Measurements from ENCODE around the gene MC3R. TPM values are rescaled to one million over a fixed set of nuclear protein-coding genes. Genes with fewer than 3 reads are reported as not detected.

Gene MC3R
- total and polyA plus RNA-seq, 2 of the 4 experiments (the other 2 are of a cell fraction): not detected

DNA sequence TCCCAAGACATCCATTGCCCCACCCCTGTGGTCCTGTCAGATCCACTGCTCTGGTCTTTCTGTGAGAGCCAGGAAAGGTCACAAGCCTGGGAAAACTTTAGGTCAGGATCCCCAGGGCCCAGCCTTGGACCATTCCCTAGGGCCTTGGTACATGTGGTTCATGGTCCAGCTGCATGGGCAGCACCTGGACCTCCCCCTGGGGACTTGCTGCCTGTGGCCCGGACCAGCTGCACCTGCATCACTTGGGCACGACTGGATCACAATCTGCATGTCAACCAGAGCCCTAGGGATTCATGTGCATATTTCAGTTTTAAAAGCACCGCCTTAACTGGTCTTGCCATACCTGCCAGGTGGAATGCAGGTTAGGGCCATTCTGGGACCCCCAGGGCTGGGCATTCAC lies 44.3 kb upstream of the MC3R start:
- H3K4me3 ChIP-seq (ENCODE audit: insufficient read depth, low read depth, low read length): no peak overlapping the region
- no peak overlapping the region for H3K4me2 ChIP-seq (ENCODE audit: low read depth, low read length)
- H4K8ac ChIP-seq (ENCODE audit: low read depth in 2 of 2, low read length in 2 of 2): no peak overlapping the region
- no peak overlapping the region for H3K4ac ChIP-seq (ENCODE audit: low read depth, low read length)
- H3K56ac ChIP-seq (ENCODE audit: extremely low read depth, insufficient read depth, low read length): no peak overlapping the region
- no peak overlapping the region for H2BK15ac ChIP-seq (ENCODE audit: low read depth, low read length)
- no peak overlapping the region for H2AK5ac ChIP-seq (ENCODE audit: low read depth, low read length)
- H3K4me1 ChIP-seq (ENCODE audit: control insufficient read depth, insufficient read depth, low read length): no peaks in the 10 kb centered on the region
- ATAC-seq (ENCODE audit: low read depth) (no peak), DNase-seq (no peak)
- no peak overlapping the region for H2BK5ac ChIP-seq (ENCODE audit: low read depth, low read length, poor library complexity, severe bottlenecking)
- H3K79me1 ChIP-seq (ENCODE audit: low read depth in 1 of 2, low read length in 2 of 2): no peaks in the 10 kb centered on the region
- in situ Hi-C loops (cut with MboI; ENCODE audit: low sequenced_read_pairs) (no loop called here), intact Hi-C loops (cut with micrococcal nuclease) (loop anchor here (10.0 kb wide), 1 partner anchor 489 kb away; no protein-coding TSS in a partner anchor), dilution Hi-C loops (cut with HindIII; ENCODE audit: low sequenced_read_pairs, unreplicated experiment) (no loop called here)
- no peak overlapping the region for H3K23ac ChIP-seq (ENCODE audit: low read depth, low read length)
- H3K18ac ChIP-seq (ENCODE audit: low read depth, low read length): no peak overlapping the region
- TF ChIP-seq MXI1 (IDR thresholded peaks at IDR 0.05; ENCODE audit: borderline replicate concordance, low read depth, low read length) (no peak), SMC3 (IDR thresholded peaks at IDR 0.05; ENCODE audit: low read depth, low read length) (no peak), MAFK (IDR thresholded peaks at IDR 0.05; ENCODE audit: low read depth, low read length) (no peak), RCOR1 (IDR thresholded peaks at IDR 0.05; ENCODE audit: insufficient replicate concordance, low read length) (no peak), MAZ (IDR thresholded peaks at IDR 0.05; ENCODE audit: borderline replicate concordance, low read depth, low read length) (no peak), CEBPB (IDR thresholded peaks at IDR 0.05; ENCODE audit: low read depth, low read length) (no peak), BHLHE40 (IDR thresholded peaks at IDR 0.05; ENCODE audit: low read depth, low read length) (no peak), CHD1 (IDR thresholded peaks at IDR 0.05; ENCODE audit: low read depth, low read length) (no peak), NFE2L2 (IDR thresholded peaks at IDR 0.05; ENCODE audit: low read depth, low read length) (no peak)
- TF ChIP-seq, protein P1, sequence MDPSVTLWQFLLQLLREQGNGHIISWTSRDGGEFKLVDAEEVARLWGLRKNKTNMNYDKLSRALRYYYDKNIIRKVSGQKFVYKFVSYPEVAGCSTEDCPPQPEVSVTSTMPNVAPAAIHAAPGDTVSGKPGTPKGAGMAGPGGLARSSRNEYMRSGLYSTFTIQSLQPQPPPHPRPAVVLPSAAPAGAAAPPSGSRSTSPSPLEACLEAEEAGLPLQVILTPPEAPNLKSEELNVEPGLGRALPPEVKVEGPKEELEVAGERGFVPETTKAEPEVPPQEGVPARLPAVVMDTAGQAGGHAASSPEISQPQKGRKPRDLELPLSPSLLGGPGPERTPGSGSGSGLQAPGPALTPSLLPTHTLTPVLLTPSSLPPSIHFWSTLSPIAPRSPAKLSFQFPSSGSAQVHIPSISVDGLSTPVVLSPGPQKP (IDR thresholded peaks at IDR 0.05; ENCODE audit: borderline replicate concordance, low read depth, low read length): no peak
- TF ChIP-seq, protein P2, sequence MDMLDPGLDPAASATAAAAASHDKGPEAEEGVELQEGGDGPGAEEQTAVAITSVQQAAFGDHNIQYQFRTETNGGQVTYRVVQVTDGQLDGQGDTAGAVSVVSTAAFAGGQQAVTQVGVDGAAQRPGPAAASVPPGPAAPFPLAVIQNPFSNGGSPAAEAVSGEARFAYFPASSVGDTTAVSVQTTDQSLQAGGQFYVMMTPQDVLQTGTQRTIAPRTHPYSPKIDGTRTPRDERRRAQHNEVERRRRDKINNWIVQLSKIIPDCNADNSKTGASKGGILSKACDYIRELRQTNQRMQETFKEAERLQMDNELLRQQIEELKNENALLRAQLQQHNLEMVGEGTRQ (IDR thresholded peaks at IDR 0.05; ENCODE audit: low read depth, low read length): no peak
- TF ChIP-seq, protein P3, sequence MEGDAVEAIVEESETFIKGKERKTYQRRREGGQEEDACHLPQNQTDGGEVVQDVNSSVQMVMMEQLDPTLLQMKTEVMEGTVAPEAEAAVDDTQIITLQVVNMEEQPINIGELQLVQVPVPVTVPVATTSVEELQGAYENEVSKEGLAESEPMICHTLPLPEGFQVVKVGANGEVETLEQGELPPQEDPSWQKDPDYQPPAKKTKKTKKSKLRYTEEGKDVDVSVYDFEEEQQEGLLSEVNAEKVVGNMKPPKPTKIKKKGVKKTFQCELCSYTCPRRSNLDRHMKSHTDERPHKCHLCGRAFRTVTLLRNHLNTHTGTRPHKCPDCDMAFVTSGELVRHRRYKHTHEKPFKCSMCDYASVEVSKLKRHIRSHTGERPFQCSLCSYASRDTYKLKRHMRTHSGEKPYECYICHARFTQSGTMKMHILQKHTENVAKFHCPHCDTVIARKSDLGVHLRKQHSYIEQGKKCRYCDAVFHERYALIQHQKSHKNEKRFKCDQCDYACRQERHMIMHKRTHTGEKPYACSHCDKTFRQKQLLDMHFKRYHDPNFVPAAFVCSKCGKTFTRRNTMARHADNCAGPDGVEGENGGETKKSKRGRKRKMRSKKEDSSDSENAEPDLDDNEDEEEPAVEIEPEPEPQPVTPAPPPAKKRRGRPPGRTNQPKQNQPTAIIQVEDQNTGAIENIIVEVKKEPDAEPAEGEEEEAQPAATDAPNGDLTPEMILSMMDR (conservative IDR thresholded peaks at IDR 0.05; ENCODE audit: low read depth, low read length): no peak
- ChIA-PET CTCF (no interaction called here), POLR2A (ENCODE audit: unreplicated experiment) (no interaction called here)
- no peak overlapping the region for H4K5ac ChIP-seq (ENCODE audit: low read depth, low read length)
- no peak overlapping the region for H2AK9ac ChIP-seq (replicated peaks; ENCODE audit: low read depth, low read length, poor library complexity)
- no peaks in the 10 kb centered on the region for H3K27me3 ChIP-seq (ENCODE audit: control insufficient read depth, insufficient read depth, low read length)
- peaks cover 11% of the 10 kb centered on the region for H3K9me3 ChIP-seq (ENCODE audit: control insufficient read depth, insufficient read depth, low read length)
- no peak overlapping the region for H2BK20ac ChIP-seq (ENCODE audit: low read depth, low read length)
- no peak overlapping the region for H4K91ac ChIP-seq (ENCODE audit: insufficient read depth, low read depth, low read length)
- no peaks in the 10 kb centered on the region for H3K9me1 ChIP-seq (ENCODE audit: insufficient read depth, low read length)
- H2AFZ ChIP-seq (replicated peaks; ENCODE audit: low read length, poor library complexity): no peak overlapping the region
- no TSS peak for BruUV-seq (replicated peaks)
- H3K9ac ChIP-seq (ENCODE audit: low read depth, low read length): no peak overlapping the region
- no peak overlapping the region for H3K27ac ChIP-seq (ENCODE audit: insufficient read depth, low read length)
- H3K36me3 ChIP-seq (ENCODE audit: control insufficient read depth, insufficient read depth, low read length): no peaks in the 10 kb centered on the region
- H4K20me1 ChIP-seq (ENCODE audit: insufficient read depth, low read length): no peaks in the 10 kb centered on the region
- H2BK120ac ChIP-seq (ENCODE audit: low read depth, low read length): no peak overlapping the region
- no peak overlapping the region for H3K14ac ChIP-seq (replicated peaks; ENCODE audit: low read depth, low read length)
- 40% methylated on average over 1 of the region's 3 CpGs; no CpG with 5 or more reads in 1 of the 2 experiments for WGBS, 2 experiments (ENCODE audit: extremely low coverage in 2 of 2, insufficient read length in 1 of 2)

All from IMR-90 (cell line).